Left renal pelvis (tissue), 4 donors: ENCODE measurements around the gene FGF19. TPM values are rescaled to one million over a fixed set of nuclear protein-coding genes. Genes with fewer than 3 reads are reported as not detected.
"Not testable (repeated sequence)": the region's sequence is repeated elsewhere in the genome, so short reads cannot be mapped to it uniquely, and the experiment has no call there.

ENCODE experiments used
- DNase-seq, 4 donors: peaks; one replicate each; pipeline ENCODE4 v3.0.0-alpha.2; 2013; ENCODE audit warnings: low read depth in 4 of 4, low spot score in 3 of 4
- polyA plus RNA-seq, 4 donors: library from polyadenylated mRNA; unstranded; fragments of 120-200 nt; gene quantifications; one replicate each; pipeline ENCODE4 v1.2.1, GENCODE V29; 2013; ENCODE audit not compliant: insufficient read length in 4 of 4

The FGF19 gene
- polyA plus RNA-seq, 4 donors: 0.14 to 2.0 (median 0.79) TPM

- no peak for DNase-seq
Measured at GRCh38 chr11:69697469-69697843, 6.4 kb downstream of the FGF19 start.

- DNase-seq: no peak
Measured at GRCh38 chr11:69696749-69697468, 6.9 kb downstream of the FGF19 start.

- not testable (repeated sequence) for DNase-seq
Measured at GRCh38 chr11:69695995-69696394, 7.8 kb downstream of the FGF19 start.

- no peak for DNase-seq
Measured at GRCh38 chr11:69695581-69695980, 8.2 kb downstream of the FGF19 start.

- DNase-seq: no peak
Measured at GRCh38 chr11:69694781-69695180, 9.0 kb downstream of the FGF19 start.

GRCh38 chr11:69692422-69692821 is 11.4 kb downstream of the FGF19 start:
- DNase-seq: no peak

- DNase-seq: no peak
Measured at GRCh38 chr11:69691463-69691862, 12.4 kb downstream of the FGF19 start.

GRCh38 chr11:69689484-69690319 is 14.1 kb downstream of the FGF19 start:
- no peak for DNase-seq

- not testable (repeated sequence) for DNase-seq
Measured at GRCh38 chr11:69687969-69688771, 15.7 kb downstream of the FGF19 start.

- no peak for DNase-seq
Measured at GRCh38 chr11:69686856-69687255, 17.0 kb downstream of the FGF19 start.

- DNase-seq: no peak
Measured at GRCh38 chr11:69686452-69686851, 17.4 kb downstream of the FGF19 start.

- no peak for DNase-seq
Measured at GRCh38 chr11:69685348-69685747, 18.5 kb downstream of the FGF19 start.

GRCh38 chr11:69684651-69685050 is 19.2 kb downstream of the FGF19 start:
- DNase-seq: no peak

GRCh38 chr11:69683764-69684333 is 20.0 kb downstream of the FGF19 start:
- no peak for DNase-seq

GRCh38 chr11:69682681-69683326 is 21.0 kb downstream of the FGF19 start:
- DNase-seq: no peak

GRCh38 chr11:69682221-69682620 is 21.6 kb downstream of the FGF19 start:
- DNase-seq: no peak

GRCh38 chr11:69680688-69681087 is 23.1 kb downstream of the FGF19 start:
- DNase-seq: no peak

GRCh38 chr11:69677749-69678148 is 26.1 kb downstream of the FGF19 start:
- DNase-seq: no peak

GRCh38 chr11:69674886-69675714 is 28.7 kb downstream of the FGF19 start, which contains the start of gene LTO1:
LTO1 (minus strand) TSS chr11:69675353; CDS start chr11:69675239, 114 bp downstream.
- DNase-seq: peak; percentile 82 to 92 (median 91)
